Activated CD4-positive, CD25-positive, alpha-beta regulatory T cell treated with anti-CD3 and anti-CD28 coated beads, Interleukin-2, amount 50 U/mL, for 16 hours (primary cell): ENCODE data around the gene VPREB3.

Experiments used
- DNase-seq: peaks from one replicate; pipeline ENCODE4 v3.0.0-alpha.2; 2020; ENCODE audit warnings: low read depth, low spot score

The VPREB3 gene

GRCh38 chr22:23754220-23754919 lies at the start of gene VPREB3:
Gene VPREB3, minus strand, starts transcription at chr22:23754425. Its CDS starts 62 bp downstream, at chr22:23754363.
- DNase-seq, result no peak

DNA sequence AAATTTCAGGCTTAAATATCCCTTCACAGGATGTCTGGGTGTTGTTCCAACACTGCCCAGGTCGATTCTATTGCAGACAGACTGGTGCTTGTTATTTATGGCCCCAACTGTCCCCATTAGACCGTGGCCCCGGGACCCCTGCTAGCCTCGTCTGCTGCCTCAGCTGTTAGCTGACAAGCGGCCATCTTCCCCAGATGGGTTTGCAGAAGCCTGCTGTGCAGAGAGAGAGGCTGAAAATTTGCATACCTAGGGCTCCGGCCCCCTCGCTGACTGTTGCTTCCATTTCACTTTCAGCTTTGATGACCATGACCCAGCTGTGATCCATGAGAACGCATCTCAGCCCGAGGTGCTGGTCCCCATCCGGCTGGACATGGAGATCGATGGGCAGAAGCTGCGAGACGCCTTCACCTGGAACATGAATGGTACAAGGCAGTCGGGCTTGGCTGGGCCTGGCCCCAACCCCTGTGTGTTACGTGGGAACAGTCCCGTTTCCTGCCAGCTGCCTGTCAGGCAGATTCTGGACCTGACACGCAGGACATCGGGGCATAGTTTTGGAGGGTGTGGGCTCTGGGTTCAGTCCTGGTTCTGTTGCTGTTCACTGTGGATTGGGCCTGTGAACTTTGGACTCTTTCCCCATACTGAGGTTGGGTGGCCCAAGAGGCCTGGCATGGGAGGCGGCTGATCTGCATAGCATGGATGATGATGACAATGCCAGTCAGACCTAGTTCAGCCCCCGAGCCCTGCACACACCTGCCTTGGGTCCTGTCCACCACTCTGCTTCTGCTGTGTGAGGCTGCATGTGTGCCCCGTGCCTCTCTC lies 49.0 kb upstream of the VPREB3 start:
- DNase-seq, result no peak

- no peak for DNase-seq
Measured at GRCh38 chr22:23801886-23802377, 47.7 kb upstream of the VPREB3 start.

GRCh38 chr22:23801238-23801821 lies 47.1 kb upstream of the VPREB3 start:
- DNase-seq, result no peak

DNA sequence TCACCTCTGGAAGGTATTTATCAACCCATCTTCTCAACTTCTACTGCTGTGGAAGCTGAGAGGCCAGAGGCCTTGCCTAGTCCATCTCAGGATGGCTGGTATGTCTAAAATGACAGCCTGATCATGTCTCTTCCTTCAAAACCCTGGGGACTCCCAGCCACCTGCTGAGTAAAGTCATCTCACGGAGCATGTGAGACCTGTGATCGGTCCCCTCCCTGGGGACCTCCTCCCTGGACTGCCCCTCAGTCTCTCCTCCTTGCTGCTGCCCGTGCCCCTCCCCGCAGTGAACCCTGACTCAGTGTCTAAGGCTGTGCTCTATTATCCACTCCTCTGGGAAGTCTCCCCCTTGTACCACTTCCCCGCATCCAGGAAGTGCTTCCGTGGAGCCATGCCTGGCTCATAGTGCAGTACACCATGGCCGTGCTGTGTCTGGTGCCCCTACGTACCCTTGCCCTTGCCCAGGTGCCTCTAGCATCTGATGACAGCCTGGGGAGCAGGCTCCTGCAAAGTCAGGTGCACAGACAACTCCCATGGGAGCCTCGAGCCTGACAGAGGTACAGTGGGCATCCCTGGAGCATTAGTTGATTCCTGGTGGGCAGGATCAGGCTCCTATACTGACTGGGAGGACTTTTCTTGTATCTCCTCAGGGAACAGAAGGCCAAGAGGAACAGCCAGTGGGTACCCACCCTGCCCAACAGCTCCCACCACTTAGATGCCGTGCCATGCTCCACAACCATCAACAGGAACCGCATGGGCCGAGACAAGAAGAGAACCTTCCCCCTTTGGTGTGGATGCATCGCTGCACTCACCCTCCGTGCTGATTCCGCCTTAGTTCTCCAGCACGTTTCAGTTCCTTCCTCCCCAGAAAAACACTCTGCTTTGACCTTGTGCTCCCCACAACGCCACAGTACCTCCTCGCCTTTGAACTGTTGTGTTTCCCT lies 46.3 kb upstream of the VPREB3 start:
- no peak for DNase-seq

- no peak for DNase-seq
Measured at GRCh38 chr22:23796461-23796860, 42.2 kb upstream of the VPREB3 start.

- DNase-seq, result no peak
Measured at GRCh38 chr22:23793326-23793725, 39.1 kb upstream of the VPREB3 start.

DNA sequence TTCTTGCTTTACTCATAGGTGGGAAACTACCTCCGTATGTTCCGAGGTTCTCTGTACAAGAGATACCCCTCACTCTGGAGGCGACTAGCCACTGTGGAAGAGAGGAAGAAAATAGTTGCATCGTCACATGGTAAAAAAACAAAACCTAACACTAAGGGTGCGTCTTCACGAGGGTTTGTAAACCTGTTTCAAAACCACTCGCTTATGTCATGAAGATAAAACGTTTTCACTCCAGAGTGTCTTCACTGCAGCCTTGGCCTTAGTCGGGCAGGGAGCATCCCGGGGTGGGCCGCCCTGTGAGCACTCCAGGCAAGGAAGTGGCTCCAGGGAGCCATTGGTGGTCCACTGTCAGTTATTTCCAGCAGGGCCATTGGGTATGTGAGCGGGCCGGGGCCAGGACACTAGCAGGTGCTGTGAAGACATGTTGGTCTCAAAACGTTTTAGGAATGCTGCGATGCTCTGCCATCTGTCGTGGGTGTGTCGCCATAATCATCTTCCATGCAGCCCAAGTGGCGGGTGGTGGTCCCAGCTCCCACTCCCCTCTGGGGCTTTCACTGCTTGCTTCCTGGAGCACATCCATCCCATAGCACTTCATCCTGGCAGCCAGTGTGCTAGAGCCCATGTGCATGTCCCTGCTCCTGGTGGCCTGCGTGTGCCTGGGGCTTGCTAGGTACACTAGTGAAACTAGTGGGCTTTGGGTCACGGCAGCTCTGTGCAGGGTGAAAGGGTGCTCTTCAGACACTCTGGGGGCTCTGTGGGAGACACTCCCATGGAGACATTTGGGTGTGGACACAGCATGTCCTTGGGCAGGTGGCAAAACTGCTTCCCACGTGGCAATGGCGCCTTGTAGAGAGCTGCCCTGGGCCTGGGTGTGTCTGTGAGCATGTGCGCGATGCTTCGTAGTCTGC lies 37.8 kb upstream of the VPREB3 start:
- no peak for DNase-seq

- no peak for DNase-seq
Measured at GRCh38 chr22:23790819-23791737, 36.9 kb upstream of the VPREB3 start.

DNA sequence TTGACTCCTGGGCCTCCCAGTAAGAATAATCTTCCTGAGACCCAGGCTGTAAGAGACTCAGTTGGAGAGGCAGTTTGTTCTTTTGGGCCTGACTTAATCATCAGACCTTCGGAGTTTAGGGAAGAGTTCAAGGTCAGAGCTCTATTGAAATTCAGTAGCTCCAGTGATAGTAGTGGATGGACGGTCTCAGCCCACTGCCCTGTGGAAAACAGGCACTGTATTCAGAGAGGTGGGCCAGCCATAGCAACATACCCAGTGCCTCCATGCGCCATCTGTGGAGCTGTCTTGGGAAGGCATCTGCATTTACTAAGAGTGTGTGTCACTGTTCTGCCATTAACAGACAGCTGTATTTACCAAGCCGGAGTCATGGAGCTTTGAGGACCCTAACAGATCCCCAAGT lies 35.4 kb upstream of the VPREB3 start:
- no peak for DNase-seq

- DNase-seq, result no peak
Measured at GRCh38 chr22:23789121-23789520, 34.9 kb upstream of the VPREB3 start.

GRCh38 chr22:23787910-23788309 lies 33.7 kb upstream of the VPREB3 start:
- no peak for DNase-seq

DNA sequence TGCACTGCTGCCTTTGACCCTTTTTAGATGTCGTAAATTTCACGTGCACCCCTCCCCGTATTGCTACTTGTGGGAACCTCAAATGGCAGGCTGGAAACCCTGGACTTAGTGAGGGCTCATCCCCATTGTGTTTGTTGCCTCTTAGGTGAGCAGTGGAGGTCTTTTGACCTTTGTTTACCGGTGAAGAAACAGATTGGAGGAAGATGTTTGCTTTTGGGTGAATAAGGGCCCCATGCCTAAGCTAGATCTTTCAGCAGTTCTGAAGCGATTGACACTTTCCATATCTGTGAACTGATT lies 33.3 kb upstream of the VPREB3 start:
- DNase-seq, result no peak

GRCh38 chr22:23786752-23787599 lies 32.8 kb upstream of the VPREB3 start, which contains the start of gene SMARCB1:
Gene SMARCB1, plus strand, starts transcription at chr22:23786966. Its CDS starts 204 bp downstream, at chr22:23787170.
- peak; percentile 87 for DNase-seq

DNA sequence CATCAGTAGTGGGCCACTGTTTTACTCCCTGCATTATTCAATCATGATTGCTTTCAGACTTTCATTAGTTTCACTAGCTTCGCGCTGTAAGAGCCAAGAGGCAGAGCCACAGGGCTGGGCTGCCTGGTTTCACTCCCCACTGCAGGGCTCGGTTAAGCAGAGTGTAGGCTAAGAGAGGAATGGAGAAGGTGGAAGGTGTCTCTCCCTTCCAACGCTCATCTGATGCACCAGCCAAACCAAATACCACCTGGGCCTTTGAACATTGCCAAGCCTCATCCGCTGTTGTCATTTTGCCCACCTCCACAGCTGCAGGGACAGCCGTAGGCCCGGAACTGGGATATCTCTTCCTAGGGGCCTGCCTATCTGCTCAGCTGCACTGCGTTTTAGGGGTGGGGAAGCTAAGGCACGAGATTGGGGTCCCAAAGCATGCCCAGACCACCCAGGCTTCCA lies 32.1 kb upstream of the VPREB3 start:
- DNase-seq, result no peak

DNA sequence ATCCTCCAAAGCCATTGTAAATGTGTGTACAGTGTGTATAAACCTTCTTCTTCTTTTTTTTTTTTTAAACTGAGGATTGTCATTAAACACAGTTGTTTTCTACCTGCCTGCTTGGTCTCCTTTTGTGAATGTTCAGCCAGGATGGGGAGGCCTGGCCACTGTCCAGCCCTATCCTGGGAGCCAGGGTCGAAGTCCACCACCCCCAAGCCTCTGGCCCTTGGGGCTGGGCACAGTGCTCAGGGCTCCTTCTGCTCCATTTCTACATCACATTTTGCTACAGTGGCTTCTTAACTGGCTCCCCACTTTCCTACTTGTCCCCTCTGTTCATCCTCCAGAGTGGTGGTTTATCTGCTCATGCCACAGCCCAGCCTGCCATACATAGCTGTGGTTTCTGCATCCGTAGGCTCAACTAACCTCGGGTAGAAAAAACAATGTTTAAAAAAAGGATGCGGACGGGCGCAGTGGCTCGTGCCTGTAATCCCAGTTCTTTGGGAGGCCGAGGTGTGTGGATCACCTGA lies 30.0 kb upstream of the VPREB3 start:
- no peak for DNase-seq

DNA sequence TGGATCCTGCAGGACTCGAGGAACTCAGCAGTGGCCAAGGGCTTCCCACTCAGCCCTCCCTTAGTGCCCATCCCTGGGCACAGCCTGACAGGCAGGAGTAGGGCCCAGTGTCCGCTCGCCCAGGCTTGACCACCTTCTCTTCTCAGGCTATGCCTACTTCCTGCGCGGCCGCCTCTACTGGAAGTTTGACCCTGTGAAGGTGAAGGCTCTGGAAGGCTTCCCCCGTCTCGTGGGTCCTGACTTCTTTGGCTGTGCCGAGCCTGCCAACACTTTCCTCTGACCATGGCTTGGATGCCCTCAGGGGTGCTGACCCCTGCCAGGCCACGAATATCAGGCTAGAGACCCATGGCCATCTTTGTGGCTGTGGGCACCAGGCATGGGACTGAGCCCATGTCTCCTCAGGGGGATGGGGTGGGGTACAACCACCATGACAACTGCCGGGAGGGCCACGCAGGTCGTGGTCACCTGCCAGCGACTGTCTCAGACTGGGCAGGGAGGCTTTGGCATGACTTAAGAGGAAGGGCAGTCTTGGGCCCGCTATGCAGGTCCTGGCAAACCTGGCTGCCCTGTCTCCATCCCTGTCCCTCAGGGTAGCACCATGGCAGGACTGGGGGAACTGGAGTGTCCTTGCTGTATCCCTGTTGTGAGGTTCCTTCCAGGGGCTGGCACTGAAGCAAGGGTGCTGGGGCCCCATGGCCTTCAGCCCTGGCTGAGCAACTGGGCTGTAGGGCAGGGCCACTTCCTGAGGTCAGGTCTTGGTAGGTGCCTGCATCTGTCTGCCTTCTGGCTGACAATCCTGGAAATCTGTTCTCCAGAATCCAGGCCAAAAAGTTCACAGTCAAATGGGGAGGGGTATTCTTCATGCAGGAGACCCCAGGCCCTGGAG lies 29.3 kb upstream of the VPREB3 start:
- DNase-seq, result no peak
